CD4-positive, alpha-beta T cell (primary cell): ENCODE data around the gene LITAF. TPM values are rescaled to one million over a fixed set of nuclear protein-coding genes. Genes with fewer than 3 reads are reported as not detected.

Experiments used
- ATAC-seq: fragments of 200-7000 bp; cut with Tn5 transposase; one replicate; pipeline ENCODE4 v1.10.0; 2022; ENCODE audit warnings: mild to moderate bottlenecking; ENCODE audit not compliant: poor library complexity
- CTCF ChIA-PET: fragments of 350-600 bp; sonication (Branson Sonifier 250); formaldehyde crosslinking; loops from one replicate; lab custom pipeline; 2021; ENCODE audit warnings: antibody characterized with exemption, inconsistent platforms; lab: Charles Lee
- POLR2A ChIA-PET: fragments of 350-600 bp; sonication (Branson Sonifier 250); formaldehyde crosslinking; loops from one replicate; lab custom pipeline; 2021; ENCODE audit warnings: antibody characterized with exemption, inconsistent platforms; lab: Charles Lee
- DNase-seq, 14 experiments: peaks; one replicate each; pipeline ENCODE4 v3.0.0-alpha.2; 2013 to 2020; ENCODE audit warnings: mixed read lengths in 2 of 14
- H3K27ac ChIP-seq, 2 donors: one replicate each; pipeline versions ENCODE4 v1.5.1 to v1.7.0; 2013; ENCODE audit warnings: low read length in 2 of 2, low read depth in 1 of 2, mild to moderate bottlenecking in 1 of 2
- H3K27me3 ChIP-seq, 2 experiments: 1 replicate in 1 of 2; 2 replicates in 1 of 2; pipeline versions ENCODE4 v1.6.1 to v1.7.0; 2013; ENCODE audit warnings: low read length in 2 of 2, control low read depth in 1 of 2, mild to moderate bottlenecking in 1 of 2, moderate library complexity in 1 of 2; ENCODE audit not compliant: insufficient read depth in 2 of 2, control insufficient read depth in 1 of 2
- H3K36me3 ChIP-seq: one replicate; pipeline ENCODE4 v1.6.1; 2013; ENCODE audit warnings: low read length, control low read depth; ENCODE audit not compliant: insufficient read depth
- H3K4me1 ChIP-seq: one replicate; pipeline ENCODE4 v1.6.1; 2013; ENCODE audit warnings: low read length, control low read depth; ENCODE audit not compliant: insufficient read depth
- H3K4me3 ChIP-seq: one replicate; pipeline ENCODE4 v1.5.1; 2013; ENCODE audit warnings: mild to moderate bottlenecking, low read length, moderate library complexity
- H3K9me3 ChIP-seq, 2 experiments: 1 replicate in 1 of 2; 2 replicates in 1 of 2; pipeline versions ENCODE4 v1.6.1 to v1.7.0; 2013; ENCODE audit warnings: low read length in 2 of 2, mild to moderate bottlenecking in 2 of 2, control low read depth in 1 of 2, moderate library complexity in 1 of 2; ENCODE audit not compliant: control insufficient read depth in 1 of 2, insufficient read depth in 1 of 2
- H3K27ac Mint-ChIP-seq: one replicate; pipeline ENCODE4 v1.8.0; 2020; ENCODE audit warnings: mixed read lengths
- H3K27me3 Mint-ChIP-seq: one replicate; pipeline ENCODE4 v1.8.0; 2021; ENCODE audit warnings: mixed read lengths
- H3K36me3 Mint-ChIP-seq: one replicate; pipeline ENCODE4 v1.8.0; 2021; ENCODE audit warnings: low read depth, mixed read lengths
- H3K4me1 Mint-ChIP-seq: one replicate; pipeline ENCODE4 v1.8.0; 2021; ENCODE audit warnings: low read depth, mixed read lengths
- H3K4me3 Mint-ChIP-seq: one replicate; pipeline ENCODE4 v1.8.0; 2020; ENCODE audit warnings: mild to moderate bottlenecking, mixed read lengths
- H3K9me3 Mint-ChIP-seq: one replicate; pipeline ENCODE4 v1.8.0; 2020; ENCODE audit warnings: mixed read lengths
- intact Hi-C, 2 experiments: fragments of 100-400 bp; cut with DNase I in 1 of 2; cut with micrococcal nuclease in 1 of 2; formaldehyde crosslinking; loops; one replicate each; pipeline versions ENCODE4 v1.15.1 to v1.9.0; 2023 to 2025; cut with DNase I, micrococcal nuclease
- total RNA-seq, 174 experiments: library from RNA in 2 of 174; stranded (reverse) in 2 of 174; gene quantifications; one replicate each; pipeline ENCODE4 v1.2.3 and lab custom pipeline; 2021 to 2026
- TF ChIP-seq, protein P1 (sequence below): fragments of 200-600 bp; IDR thresholded peaks from one replicate; pipeline ENCODE4 v1.8.0; 2022; ENCODE audit warnings: antibody characterized with exemption, mild to moderate bottlenecking

The LITAF gene
- total RNA-seq, 2 experiments from 2014 or later: 226 to 257 TPM

DNA sequence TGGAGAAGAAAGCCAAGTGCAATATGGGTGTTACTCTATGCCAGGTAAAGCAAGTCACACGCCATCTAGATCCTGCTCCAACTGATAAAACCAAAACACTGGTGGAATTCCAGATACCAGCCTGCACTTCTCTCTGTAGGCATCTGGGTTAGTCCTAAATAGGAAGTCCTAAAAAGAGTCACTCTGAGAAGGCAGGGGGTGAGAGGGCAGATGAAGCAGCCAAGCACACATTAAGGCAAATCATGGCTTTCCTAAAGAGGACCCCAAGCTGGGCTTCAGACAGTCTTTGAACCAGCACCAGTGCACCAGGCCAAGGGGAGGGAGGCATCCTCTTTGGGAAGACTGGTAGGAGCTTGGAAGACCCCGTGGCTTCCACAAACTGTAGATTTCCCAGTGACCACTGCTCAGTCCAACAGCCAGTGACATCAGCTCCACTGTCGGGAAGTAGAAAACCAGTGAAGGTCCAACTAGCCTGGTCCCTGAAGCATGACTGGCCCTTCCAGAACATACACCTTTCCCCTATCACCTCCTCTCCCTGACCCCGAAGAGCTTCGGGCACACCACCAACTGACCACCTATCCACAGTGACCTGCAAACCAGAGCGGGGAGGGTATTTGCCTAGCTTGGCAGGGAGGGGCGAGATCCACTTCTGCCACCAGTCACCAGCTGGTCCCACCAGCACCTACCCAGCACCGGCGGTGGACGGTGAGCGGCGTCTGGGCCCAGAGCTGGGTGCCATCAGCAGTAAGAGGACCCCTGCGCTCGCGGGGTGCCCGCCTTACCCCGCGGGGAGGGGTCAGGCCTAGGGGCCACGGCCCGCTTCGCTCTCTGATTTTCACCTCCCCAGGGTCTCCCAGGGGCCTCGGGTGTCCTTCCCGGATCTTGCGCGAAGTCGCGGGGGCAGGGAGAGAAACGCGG lies 1.0 kb downstream of the LITAF start:
- DNase-seq (peak in 8 of 14 experiments; percentile 17 to 50 (median 34)), ATAC-seq (peak; percentile 7)
- Histone ChIP-seq H3K9me3 (no peaks in the 10 kb centered on the region), H3K27me3 (no peaks in the 10 kb centered on the region), H3K4me3 (peak overlapping the region; percentile 96), H3K36me3 (peaks cover 10% of the 10 kb centered on the region), H3K4me1 (peaks cover 60% of the 10 kb centered on the region), H3K27ac (peak overlapping the region; percentile 80 to 82)
- peak overlapping the region; percentile 90 for H3K4me3 Mint-ChIP-seq
- H3K27ac Mint-ChIP-seq: peak overlapping the region; percentile 91
- TF ChIP-seq, protein P1, sequence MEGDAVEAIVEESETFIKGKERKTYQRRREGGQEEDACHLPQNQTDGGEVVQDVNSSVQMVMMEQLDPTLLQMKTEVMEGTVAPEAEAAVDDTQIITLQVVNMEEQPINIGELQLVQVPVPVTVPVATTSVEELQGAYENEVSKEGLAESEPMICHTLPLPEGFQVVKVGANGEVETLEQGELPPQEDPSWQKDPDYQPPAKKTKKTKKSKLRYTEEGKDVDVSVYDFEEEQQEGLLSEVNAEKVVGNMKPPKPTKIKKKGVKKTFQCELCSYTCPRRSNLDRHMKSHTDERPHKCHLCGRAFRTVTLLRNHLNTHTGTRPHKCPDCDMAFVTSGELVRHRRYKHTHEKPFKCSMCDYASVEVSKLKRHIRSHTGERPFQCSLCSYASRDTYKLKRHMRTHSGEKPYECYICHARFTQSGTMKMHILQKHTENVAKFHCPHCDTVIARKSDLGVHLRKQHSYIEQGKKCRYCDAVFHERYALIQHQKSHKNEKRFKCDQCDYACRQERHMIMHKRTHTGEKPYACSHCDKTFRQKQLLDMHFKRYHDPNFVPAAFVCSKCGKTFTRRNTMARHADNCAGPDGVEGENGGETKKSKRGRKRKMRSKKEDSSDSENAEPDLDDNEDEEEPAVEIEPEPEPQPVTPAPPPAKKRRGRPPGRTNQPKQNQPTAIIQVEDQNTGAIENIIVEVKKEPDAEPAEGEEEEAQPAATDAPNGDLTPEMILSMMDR: no peak
- no peaks in the 10 kb centered on the region for H3K9me3 Mint-ChIP-seq
- peaks cover 50% of the 10 kb centered on the region for H3K36me3 Mint-ChIP-seq
- ChIA-PET CTCF (interaction anchor here (0.5 to 1.2 kb wide), 4 partner anchors 12 to 54 kb away, joined by 3 to 6 read pairs (median 4); no protein-coding TSS in a partner anchor), POLR2A (interaction anchor here (0.8 to 2.9 kb wide), 9 partner anchors 8 to 54 kb away, joined by 3 to 39 read pairs (median 4); no protein-coding TSS in a partner anchor)
- intact Hi-C loops: loop anchor here (1.0 to 2.0 kb wide), 3 partner anchors 25 to 53 kb away; no protein-coding TSS in a partner anchor
- H3K4me1 Mint-ChIP-seq: peaks cover 66% of the 10 kb centered on the region
- no peaks in the 10 kb centered on the region for H3K27me3 Mint-ChIP-seq

DNA sequence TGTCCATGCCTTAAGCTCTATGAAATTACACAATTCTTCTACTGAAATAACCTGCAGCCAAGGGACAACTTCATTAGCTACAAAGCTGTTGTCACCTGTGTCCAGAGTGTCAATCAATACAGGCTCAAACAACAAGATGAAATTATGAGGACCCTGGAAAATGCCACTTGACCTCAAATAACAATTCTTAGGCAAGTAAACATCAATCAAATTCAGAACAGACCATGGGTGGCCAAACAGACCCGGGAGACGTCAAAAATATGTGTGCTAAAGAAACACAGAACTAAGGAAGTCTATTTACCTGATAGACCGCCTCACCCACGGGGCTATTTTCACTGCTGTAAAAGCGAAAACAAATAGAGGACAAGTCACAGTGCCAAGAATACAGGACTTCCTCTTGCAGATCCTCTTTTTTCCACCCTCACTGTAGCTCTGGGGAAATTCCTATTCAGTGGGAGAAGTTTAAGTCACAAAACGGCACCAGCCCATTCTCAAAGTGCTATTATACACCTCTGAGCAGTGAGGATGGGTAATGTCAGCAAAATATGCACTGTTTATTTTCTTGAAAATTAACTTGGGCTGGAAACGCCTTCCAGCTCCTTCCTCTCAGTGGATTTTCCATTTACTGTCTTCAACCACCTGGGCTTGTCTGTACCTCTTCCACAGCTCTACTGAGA lies 2.7 kb downstream of the LITAF start:
- Histone ChIP-seq H3K4me3 (peak overlapping the region; percentile 96), H3K27me3 (no peaks in the 10 kb centered on the region), H3K36me3 (peaks cover 10% of the 10 kb centered on the region), H3K4me1 (peaks cover 66% of the 10 kb centered on the region), H3K27ac (peak overlapping the region; percentile 63 to 82), H3K9me3 (no peaks in the 10 kb centered on the region)
- ChIA-PET POLR2A (interaction anchor here (0.7 to 3.9 kb wide), 8 partner anchors 10 to 52 kb away, joined by 3 to 55 read pairs (median 4); no protein-coding TSS in a partner anchor), CTCF (interaction anchor here (1.3 to 2.9 kb wide), 2 partner anchors 52 to 57 kb away, joined by 3 to 14 read pairs; no protein-coding TSS in a partner anchor)
- Mint-ChIP-seq H3K27ac (peak overlapping the region; percentile 91), H3K4me1 (peaks cover 81% of the 10 kb centered on the region), H3K4me3 (peak overlapping the region; percentile 90), H3K27me3 (no peaks in the 10 kb centered on the region), H3K36me3 (peaks cover 62% of the 10 kb centered on the region), H3K9me3 (no peaks in the 10 kb centered on the region)
- DNase-seq: peak in 4 of 14 experiments; percentile 35 to 66 (median 60)
- ATAC-seq: no peak
- intact Hi-C loops: loop anchor here (1.0 to 5.0 kb wide), 8 partner anchors 23 to 58 kb away; no protein-coding TSS in a partner anchor
- TF ChIP-seq, protein P1: no peak

DNA sequence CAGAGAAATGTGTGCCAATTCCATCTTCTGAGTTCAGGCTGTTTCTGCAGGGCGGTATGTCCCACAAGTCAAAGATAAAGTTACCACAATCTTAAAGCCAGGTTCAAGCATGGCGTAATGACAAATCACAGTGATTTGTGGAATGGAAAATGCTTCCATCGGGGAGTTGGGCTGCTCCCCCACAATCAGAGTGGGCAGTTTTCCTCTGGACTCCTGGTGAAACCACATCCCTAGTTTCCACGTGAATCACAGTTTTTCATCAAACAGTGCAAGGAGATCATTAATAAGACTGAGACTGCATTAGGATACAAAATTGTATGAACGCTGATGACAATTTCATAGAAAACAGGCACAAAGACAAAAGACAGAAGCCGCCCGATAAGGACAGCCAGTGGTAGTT lies 3.6 kb downstream of the LITAF start:
- Histone ChIP-seq H3K4me1 (peaks cover 75% of the 10 kb centered on the region), H3K27me3 (no peaks in the 10 kb centered on the region), H3K9me3 (no peaks in the 10 kb centered on the region), H3K4me3 (no peak overlapping the region), H3K27ac (no peak overlapping the region), H3K36me3 (peaks cover 15% of the 10 kb centered on the region)
- DNase-seq (no peak), ATAC-seq (no peak)
- Mint-ChIP-seq H3K9me3 (no peaks in the 10 kb centered on the region), H3K36me3 (peaks cover 68% of the 10 kb centered on the region), H3K4me3 (peak overlapping the region; percentile 89), H3K27me3 (no peaks in the 10 kb centered on the region), H3K27ac (peak overlapping the region; percentile 91), H3K4me1 (peaks cover 82% of the 10 kb centered on the region)
- intact Hi-C loops: loop anchor here (5.0 kb wide), 4 partner anchors 36 to 59 kb away; no protein-coding TSS in a partner anchor
- TF ChIP-seq, protein P1: no peak
- CTCF ChIA-PET: interaction anchor here (0.6 to 2.9 kb wide), 3 partner anchors 23 to 208 kb away, joined by 3 to 14 read pairs (median 3); no protein-coding TSS in a partner anchor
- POLR2A ChIA-PET: interaction anchor here (1.1 to 3.9 kb wide), 7 partner anchors 16 to 39 kb away, joined by 3 to 55 read pairs (median 8); no protein-coding TSS in a partner anchor
